Astrocyte (in vitro differentiated cells and primary cell): Measurements from ENCODE around the gene KDM2B.

Source experiments
- CTCF ChIP-seq: IDR thresholded peaks from 2 replicates; pipeline ENCODE4 v1.5.1; 2011; ENCODE audit warnings: low read depth, mild to moderate bottlenecking, inconsistent platforms, low read length, moderate library complexity; ENCODE audit not compliant: insufficient read depth
- EZH2 ChIP-seq: IDR thresholded peaks from 2 replicates; pipeline ENCODE4 v1.6.1; 2012; ENCODE audit warnings: mild to moderate bottlenecking, low read length, inconsistent platforms; ENCODE audit not compliant: insufficient read depth

GRCh38 chr12:121436706-121437105, 144.1 kb downstream of the KDM2B start:
- TF ChIP-seq CTCF (no peak), EZH2 (no peak)
